GM12878 (cell line): ENCODE data around the gene CD276.

Experiments
- EZH2 ChIP-seq: IDR thresholded peaks from 2 replicates; pipeline ENCODE4 v1.6.1; 2012; ENCODE audit warnings: low read depth, mild to moderate bottlenecking, control low read depth, inconsistent platforms, low read length, borderline replicate concordance; ENCODE audit not compliant: control insufficient read depth
- NBN ChIP-seq: fragments of 450-650 bp; IDR thresholded peaks from 2 replicates; pipeline ENCODE4 v1.6.1; 2016
- NR2C2 ChIP-seq: IDR thresholded peaks from 2 replicates; pipeline ENCODE4 v1.6.1; 2011; ENCODE audit warnings: borderline replicate concordance, low read depth; ENCODE audit not compliant: control insufficient read depth, insufficient read length
- POLR2A ChIP-seq: IDR thresholded peaks from 2 replicates; pipeline ENCODE4 v1.6.1; 2011; ENCODE audit warnings: low read depth, mild to moderate bottlenecking, low read length
- POLR2AphosphoS5 ChIP-seq: IDR thresholded peaks from 2 replicates; pipeline ENCODE4 v1.6.1; 2011; ENCODE audit warnings: mild to moderate bottlenecking, low read length, inconsistent platforms
- POU2F2 ChIP-seq: IDR thresholded peaks from 3 replicates; pipeline ENCODE4 v1.6.1; 2011; ENCODE audit warnings: low read depth, mild to moderate bottlenecking, low read length, borderline replicate concordance
- USF2 ChIP-seq: IDR thresholded peaks from 2 replicates; pipeline ENCODE4 v1.6.1; 2011; ENCODE audit warnings: low read depth, low read length, improper control_type of control experiment, borderline replicate concordance
- ZBTB33 ChIP-seq: fragments of 450-650 bp; IDR thresholded peaks from 2 replicates; pipeline ENCODE4 v1.6.1; 2017; ENCODE audit warnings: mild to moderate bottlenecking
- ZNF217 ChIP-seq: fragments of 450-650 bp; IDR thresholded peaks from 2 replicates; pipeline ENCODE4 v1.6.1; 2017; ENCODE audit warnings: antibody characterized with exemption, mild to moderate bottlenecking
- TF ChIP-seq, protein P1 (sequence below): IDR thresholded peaks from 2 replicates; pipeline ENCODE4 v1.6.1; 2011; ENCODE audit warnings: low read depth, mild to moderate bottlenecking, low read length, moderate library complexity, borderline replicate concordance; ENCODE audit errors: extremely low read depth

DNA sequence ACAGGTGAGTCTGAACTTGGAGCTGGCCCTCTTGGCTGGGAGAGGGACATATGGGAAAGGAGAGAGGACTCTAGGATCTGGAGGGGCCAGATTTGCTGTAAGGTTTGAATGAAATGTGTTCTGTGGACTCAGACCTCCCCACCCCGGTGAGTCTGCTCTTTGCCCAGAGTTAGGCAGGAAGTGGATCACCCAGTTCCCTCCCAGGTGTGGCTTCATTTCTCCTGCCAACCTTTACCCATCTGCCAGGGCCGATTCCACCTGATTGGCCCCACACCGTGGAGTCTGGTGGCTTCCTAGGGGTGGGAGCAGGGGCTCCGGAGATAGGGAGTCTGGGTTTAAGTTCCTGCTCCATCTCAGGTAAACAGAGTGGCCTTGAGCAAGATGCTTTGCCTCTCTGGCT lies 25.5 kb downstream of the CD276 start:
- TF ChIP-seq NR2C2 (no peak), POLR2AphosphoS5 (no peak), ZBTB33 (no peak), EZH2 (no peak), USF2 (no peak), NBN (no peak), POLR2A (no peak), ZNF217 (no peak), POU2F2 (no peak)
- TF ChIP-seq, protein P1, sequence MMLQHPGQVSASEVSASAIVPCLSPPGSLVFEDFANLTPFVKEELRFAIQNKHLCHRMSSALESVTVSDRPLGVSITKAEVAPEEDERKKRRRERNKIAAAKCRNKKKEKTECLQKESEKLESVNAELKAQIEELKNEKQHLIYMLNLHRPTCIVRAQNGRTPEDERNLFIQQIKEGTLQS, result no peak
